ENCODE measurements around the gene MRM2. TPM values are rescaled to one million over a fixed set of nuclear protein-coding genes. Genes with fewer than 3 reads are reported as not detected.

Gene MRM2
- total and polyA plus RNA-seq, 12 donors, result 16.8 to 36.7 (median 25.7) TPM

DNA sequence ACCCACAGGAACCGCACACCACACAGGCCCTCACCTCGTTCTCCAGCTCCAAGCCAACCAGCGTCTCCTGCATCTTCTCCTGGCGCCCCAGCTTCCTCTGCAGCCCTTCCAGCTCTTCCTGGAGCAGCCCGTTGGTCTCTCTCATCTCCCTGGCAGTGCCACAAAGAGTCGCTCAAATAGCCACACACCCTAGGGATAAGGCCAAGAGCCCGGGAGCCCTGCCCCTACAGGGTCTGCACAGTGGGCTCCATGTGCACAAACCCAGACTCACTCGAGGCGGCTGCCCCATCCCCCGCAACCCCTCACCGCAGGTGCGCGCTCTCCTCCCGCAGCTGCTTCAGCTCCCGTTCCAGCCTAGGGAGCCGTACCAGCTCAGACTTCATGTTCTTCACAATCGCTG is 26.2 kb downstream of the MRM2 start:
- TF ChIP-seq, protein P1, sequence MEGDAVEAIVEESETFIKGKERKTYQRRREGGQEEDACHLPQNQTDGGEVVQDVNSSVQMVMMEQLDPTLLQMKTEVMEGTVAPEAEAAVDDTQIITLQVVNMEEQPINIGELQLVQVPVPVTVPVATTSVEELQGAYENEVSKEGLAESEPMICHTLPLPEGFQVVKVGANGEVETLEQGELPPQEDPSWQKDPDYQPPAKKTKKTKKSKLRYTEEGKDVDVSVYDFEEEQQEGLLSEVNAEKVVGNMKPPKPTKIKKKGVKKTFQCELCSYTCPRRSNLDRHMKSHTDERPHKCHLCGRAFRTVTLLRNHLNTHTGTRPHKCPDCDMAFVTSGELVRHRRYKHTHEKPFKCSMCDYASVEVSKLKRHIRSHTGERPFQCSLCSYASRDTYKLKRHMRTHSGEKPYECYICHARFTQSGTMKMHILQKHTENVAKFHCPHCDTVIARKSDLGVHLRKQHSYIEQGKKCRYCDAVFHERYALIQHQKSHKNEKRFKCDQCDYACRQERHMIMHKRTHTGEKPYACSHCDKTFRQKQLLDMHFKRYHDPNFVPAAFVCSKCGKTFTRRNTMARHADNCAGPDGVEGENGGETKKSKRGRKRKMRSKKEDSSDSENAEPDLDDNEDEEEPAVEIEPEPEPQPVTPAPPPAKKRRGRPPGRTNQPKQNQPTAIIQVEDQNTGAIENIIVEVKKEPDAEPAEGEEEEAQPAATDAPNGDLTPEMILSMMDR (IDR thresholded peaks at IDR 0.05), result no peak
- TF ChIP-seq POLR2A (IDR thresholded peaks at IDR 0.05), result no peak
- H3K4me1 ChIP-seq (replicated peaks in 1 of 2), result no peaks in the 10 kb centered on the region
- H3K9me3 ChIP-seq (replicated peaks in 1 of 3), result no peaks in the 10 kb centered on the region
- no peak for DNase-seq
- H3K4me3 ChIP-seq, result no peak overlapping the region
- no peak overlapping the region for H3K27ac ChIP-seq
- H3K36me3 ChIP-seq (replicated peaks in 1 of 2), result peaks cover 0 to 57% of the 10 kb centered on the region in 2 donors
- WGBS, 4 donors, result 90 to 97% (median 96%) methylated on average over 17 of the region's 17 CpGs
- intact Hi-C loops (cut with DNase I), result loop anchor here (10.0 kb wide), 2 partner anchors 621 to 641 kb away; partner anchors contain the start of gene PSMG3 (in 1 of the 2)
- no peaks in the 10 kb centered on the region for H3K27me3 ChIP-seq

DNA sequence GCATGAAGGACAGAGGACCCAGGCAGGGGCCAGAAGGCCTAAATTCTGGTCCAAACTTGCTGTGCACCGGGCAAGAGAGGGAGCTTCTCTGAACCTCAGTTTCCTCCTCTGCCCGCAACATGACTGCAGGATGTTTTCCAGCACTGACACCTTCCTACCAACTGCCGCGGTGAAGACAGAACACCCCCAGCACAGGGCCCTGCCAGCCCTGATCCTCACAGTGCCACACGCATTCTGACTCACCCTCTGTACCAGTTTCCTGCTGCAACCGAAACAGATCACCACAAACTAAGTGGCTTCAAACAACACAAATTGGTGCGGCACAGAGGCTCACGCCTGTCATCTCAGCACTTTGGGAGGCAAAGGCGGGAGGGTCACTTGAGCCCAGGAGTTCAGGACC is 27.4 kb downstream of the MRM2 start:
- DNase-seq, result no peak
- Histone ChIP-seq H3K27ac (no peak overlapping the region), H3K4me1 (replicated peaks in 1 of 2) (no peaks in the 10 kb centered on the region), H3K27me3 (no peaks in the 10 kb centered on the region), H3K9me3 (replicated peaks in 1 of 3) (no peaks in the 10 kb centered on the region), H3K4me3 (no peak overlapping the region), H3K36me3 (replicated peaks in 1 of 2) (peaks cover 0 to 57% of the 10 kb centered on the region in 2 donors)
- intact Hi-C loops (cut with DNase I), result loop anchor here (10.0 kb wide), 2 partner anchors 620 to 640 kb away; partner anchors contain the start of gene PSMG3 (in 1 of the 2)
- TF ChIP-seq, protein P1 (IDR thresholded peaks at IDR 0.05), result no peak
- no peak for TF ChIP-seq POLR2A (IDR thresholded peaks at IDR 0.05)
- WGBS, 4 donors, result 81 to 92% (median 89%) methylated on average over 9 of the region's 9 CpGs; no CpG with 5 or more reads in 1 of the 4 donors

DNA sequence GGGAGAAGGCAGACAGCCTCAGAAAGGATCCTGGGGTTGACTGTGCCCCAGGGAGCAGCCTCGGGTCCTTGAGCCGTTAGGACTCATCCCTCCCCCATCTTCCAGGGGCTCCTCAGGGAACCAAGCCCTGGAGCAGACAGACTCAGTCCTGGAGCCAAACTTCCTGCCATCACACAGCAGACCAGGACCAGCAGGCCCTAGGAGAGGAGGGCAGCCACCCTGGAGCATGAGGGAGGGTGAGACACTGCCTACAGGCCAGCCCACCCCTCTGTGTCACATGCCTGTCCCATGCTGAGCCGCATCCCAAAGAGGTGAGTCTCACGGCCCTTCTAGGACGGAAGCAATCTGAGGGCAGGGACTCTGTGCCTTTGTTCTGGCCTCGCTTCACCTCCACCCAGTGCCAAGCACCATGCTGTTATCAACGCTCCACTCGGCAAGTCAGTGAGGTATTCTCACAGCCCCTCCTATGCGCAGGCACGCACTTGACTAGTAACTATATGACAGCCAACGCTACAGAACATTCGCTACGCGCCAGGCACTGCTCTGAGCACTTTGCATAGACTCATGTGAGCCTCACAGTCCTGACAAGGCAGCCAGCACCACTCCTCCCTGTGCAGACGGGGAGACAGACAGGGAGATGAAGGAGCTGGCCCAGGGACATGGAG is 28.3 kb downstream of the MRM2 start:
- peaks cover 0 to 52% of the 10 kb centered on the region in 2 donors for H3K36me3 ChIP-seq (replicated peaks in 1 of 2)
- DNase-seq, result no peak
- H3K4me3 ChIP-seq, result no peak overlapping the region
- H3K9me3 ChIP-seq (replicated peaks in 1 of 3), result no peaks in the 10 kb centered on the region
- H3K27me3 ChIP-seq, result no peaks in the 10 kb centered on the region
- H3K27ac ChIP-seq, result no peak overlapping the region
- TF ChIP-seq, protein P1 (IDR thresholded peaks at IDR 0.05), result no peak
- no peak for TF ChIP-seq POLR2A (IDR thresholded peaks at IDR 0.05)
- 92 to 96% (median 93%) methylated on average over 12 to 15 of the region's 15 CpGs for WGBS, 4 donors
- no peaks in the 10 kb centered on the region for H3K4me1 ChIP-seq (replicated peaks in 1 of 2)
- intact Hi-C loops (cut with DNase I), result loop anchor here (10.0 kb wide), 2 partner anchors 619 to 639 kb away; partner anchors contain the start of gene PSMG3 (in 1 of the 2)

DNA sequence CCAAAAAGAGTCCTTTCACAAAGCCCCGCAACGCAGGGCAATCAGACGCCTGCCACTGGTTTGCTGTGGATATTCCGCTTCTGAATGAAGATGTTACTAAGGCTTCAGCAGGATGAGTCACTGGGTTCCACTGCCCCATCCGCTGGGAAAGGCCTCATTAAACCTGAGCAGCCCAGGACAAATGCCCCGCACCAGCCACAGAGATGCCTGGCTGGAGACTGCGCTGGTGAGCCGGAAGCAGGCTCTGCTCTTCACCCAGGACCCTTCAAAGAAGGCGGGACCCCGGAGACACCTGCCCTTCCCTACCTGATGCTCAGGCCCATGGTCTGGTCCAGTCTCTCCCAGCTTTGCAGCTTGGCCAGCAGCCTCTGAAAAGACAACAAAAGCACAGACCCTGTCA is 29.1 kb downstream of the MRM2 start:
- Histone ChIP-seq H3K4me1 (replicated peaks in 1 of 2) (no peaks in the 10 kb centered on the region), H3K27ac (no peak overlapping the region), H3K27me3 (no peaks in the 10 kb centered on the region), H3K36me3 (replicated peaks in 1 of 2) (peaks cover 0 to 54% of the 10 kb centered on the region in 2 donors), H3K9me3 (replicated peaks in 1 of 3) (no peaks in the 10 kb centered on the region), H3K4me3 (no peak overlapping the region)
- 96 to 100% (median 98%) methylated on average over 5 to 10 of the region's 10 CpGs for WGBS, 4 donors
- no peak for DNase-seq
- intact Hi-C loops (cut with DNase I), result loop anchor here (10.0 kb wide), 2 partner anchors 618 to 638 kb away; partner anchors contain the start of gene PSMG3 (in 1 of the 2)
- no peak for TF ChIP-seq POLR2A (IDR thresholded peaks at IDR 0.05)
- TF ChIP-seq, protein P1 (IDR thresholded peaks at IDR 0.05), result no peak

All from adrenal gland (tissue), 12 donors.